Astrocyte (in vitro differentiated cells and primary cell): ENCODE results near the gene DDIT4L.

Experiments used
- EZH2 ChIP-seq: IDR thresholded peaks from 2 replicates; pipeline ENCODE4 v1.6.1; 2012; ENCODE audit warnings: mild to moderate bottlenecking, low read length, inconsistent platforms; ENCODE audit not compliant: insufficient read depth
- TF ChIP-seq, protein P1 (sequence below): IDR thresholded peaks from 2 replicates; pipeline ENCODE4 v1.5.1; 2011; ENCODE audit warnings: low read depth, mild to moderate bottlenecking, inconsistent platforms, low read length, moderate library complexity; ENCODE audit not compliant: insufficient read depth

DNA sequence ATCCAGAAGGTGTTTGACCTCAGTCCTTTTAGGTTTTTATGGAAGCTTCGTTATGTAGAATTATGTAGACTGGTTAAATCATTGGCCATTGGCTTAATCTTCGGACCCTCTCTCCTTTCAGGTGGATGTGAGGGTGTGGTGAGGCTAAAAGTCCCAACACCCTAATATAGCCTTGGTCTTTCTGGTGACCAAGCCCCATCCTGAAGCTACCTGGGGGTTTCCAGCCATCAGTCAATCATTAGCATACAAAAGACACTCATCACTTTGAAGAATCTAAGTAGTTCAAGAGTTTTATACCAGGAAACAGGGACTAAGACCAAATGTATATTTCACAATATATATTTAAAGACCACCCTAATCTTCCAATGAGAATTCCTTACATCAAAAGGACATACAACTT lies 5.5 kb downstream of the DDIT4L start:
- TF ChIP-seq, protein P1, sequence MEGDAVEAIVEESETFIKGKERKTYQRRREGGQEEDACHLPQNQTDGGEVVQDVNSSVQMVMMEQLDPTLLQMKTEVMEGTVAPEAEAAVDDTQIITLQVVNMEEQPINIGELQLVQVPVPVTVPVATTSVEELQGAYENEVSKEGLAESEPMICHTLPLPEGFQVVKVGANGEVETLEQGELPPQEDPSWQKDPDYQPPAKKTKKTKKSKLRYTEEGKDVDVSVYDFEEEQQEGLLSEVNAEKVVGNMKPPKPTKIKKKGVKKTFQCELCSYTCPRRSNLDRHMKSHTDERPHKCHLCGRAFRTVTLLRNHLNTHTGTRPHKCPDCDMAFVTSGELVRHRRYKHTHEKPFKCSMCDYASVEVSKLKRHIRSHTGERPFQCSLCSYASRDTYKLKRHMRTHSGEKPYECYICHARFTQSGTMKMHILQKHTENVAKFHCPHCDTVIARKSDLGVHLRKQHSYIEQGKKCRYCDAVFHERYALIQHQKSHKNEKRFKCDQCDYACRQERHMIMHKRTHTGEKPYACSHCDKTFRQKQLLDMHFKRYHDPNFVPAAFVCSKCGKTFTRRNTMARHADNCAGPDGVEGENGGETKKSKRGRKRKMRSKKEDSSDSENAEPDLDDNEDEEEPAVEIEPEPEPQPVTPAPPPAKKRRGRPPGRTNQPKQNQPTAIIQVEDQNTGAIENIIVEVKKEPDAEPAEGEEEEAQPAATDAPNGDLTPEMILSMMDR = no peak
- no peak for TF ChIP-seq EZH2
